ENCODE data around the gene CARHSP1. TPM values are rescaled to one million over a fixed set of nuclear protein-coding genes. Genes with fewer than 3 reads are reported as not detected.
"Not testable (repeated sequence)": the region's sequence is repeated elsewhere in the genome, so short reads cannot be mapped to it uniquely, and the experiment has no call there.

The CARHSP1 gene
- total and polyA plus RNA-seq, 7 donors = 32.1 to 154 (median 79.5) TPM

GRCh38 chr16:8872967-8873865, 4.4 kb upstream of the CARHSP1 start:
- Histone ChIP-seq H3K27me3 (no peaks in the 10 kb centered on the region), H3K36me3 (no peaks in the 10 kb centered on the region), H3K4me1 (peaks cover 0 to 12% (median 4%) of the 10 kb centered on the region in 4 donors), H3K27ac (no peak overlapping the region), H3K9me3 (no peaks in the 10 kb centered on the region), H3K4me3 (no peak overlapping the region)
- no peak for TF ChIP-seq POLR2A (IDR thresholded peaks at IDR 0.05)
- no peak for TF ChIP-seq EP300 (IDR thresholded peaks at IDR 0.05)
- TF ChIP-seq CTCF (IDR thresholded peaks at IDR 0.05) = no peak
- TF ChIP-seq POLR2AphosphoS5 (IDR thresholded peaks at IDR 0.05) = no peak
- 81 to 89% methylated on average over 22 of the region's 22 CpGs for WGBS, 2 donors
- DNase-seq = no peak
- intact Hi-C loops (cut with DNase I) = no loop called here

GRCh38 chr16:8872071-8872470, 3.3 kb upstream of the CARHSP1 start:
- TF ChIP-seq EP300 (IDR thresholded peaks at IDR 0.05) = no peak
- TF ChIP-seq POLR2A (IDR thresholded peaks at IDR 0.05) = no peak
- TF ChIP-seq POLR2AphosphoS5 (IDR thresholded peaks at IDR 0.05) = no peak
- TF ChIP-seq CTCF (IDR thresholded peaks at IDR 0.05) = no peak
- 53 to 86% methylated on average over 5 of the region's 5 CpGs for WGBS, 2 donors
- Histone ChIP-seq H3K4me3 (no peak overlapping the region), H3K27me3 (peaks cover 0 to 4% (median 0%) of the 10 kb centered on the region in 3 donors), H3K4me1 (peaks cover 0 to 24% (median 14%) of the 10 kb centered on the region in 4 donors), H3K27ac (no peak overlapping the region), H3K9me3 (no peaks in the 10 kb centered on the region), H3K36me3 (no peaks in the 10 kb centered on the region)
- intact Hi-C loops (cut with DNase I) = no loop called here
- no peak for DNase-seq

- not testable (repeated sequence) for H3K4me3 ChIP-seq, H3K9me3 ChIP-seq, DNase-seq, H3K36me3 ChIP-seq
- Histone ChIP-seq H3K27ac (peak overlapping the region in 1 of 4 donors; percentile 89), H3K4me1 (peaks cover 0 to 42% (median 33%) of the 10 kb centered on the region in 4 donors), H3K27me3 (peaks cover 0 to 15% (median 0%) of the 10 kb centered on the region in 3 donors)
- 93 to 95% methylated on average over 10 of the region's 10 CpGs for WGBS, 2 donors
- intact Hi-C loops (cut with DNase I) = loop anchor here (5.0 kb wide), 2 partner anchors 73 to 198 kb away; partner anchors contain the start of genes ABAT, PMM2 and TMEM186
Observed at GRCh38 chr16:8869988-8870241, 1.1 kb upstream of the CARHSP1 start.

GRCh38 chr16:8869212-8869987, 594 bp upstream of the CARHSP1 start:
- intact Hi-C loops (cut with DNase I) = loop anchor here (5.0 kb wide), 2 partner anchors 72 to 197 kb away; partner anchors contain the start of genes ABAT, PMM2 and TMEM186
- Histone ChIP-seq H3K9me3 (no peaks in the 10 kb centered on the region), H3K4me1 (peaks cover 0 to 47% (median 38%) of the 10 kb centered on the region in 4 donors), H3K4me3 (peak overlapping the region; percentile 52 to 82 (median 66)), H3K27me3 (peaks cover 0 to 15% (median 0%) of the 10 kb centered on the region in 3 donors), H3K27ac (peak overlapping the region; percentile 74 to 89 (median 84)), H3K36me3 (no peaks in the 10 kb centered on the region)
- no peak for TF ChIP-seq EP300 (IDR thresholded peaks at IDR 0.05)
- TF ChIP-seq POLR2A (IDR thresholded peaks at IDR 0.05) = no peak
- peak in 1 of 4 experiments; percentile 13 for TF ChIP-seq CTCF (IDR thresholded peaks at IDR 0.05)
- no peak for TF ChIP-seq POLR2AphosphoS5 (IDR thresholded peaks at IDR 0.05)
- 29 to 37% methylated on average over 37 of the region's 37 CpGs for WGBS, 2 donors
- DNase-seq = no peak

GRCh38 chr16:8867932-8868415, 832 bp downstream of the CARHSP1 start:
- H3K4me1 ChIP-seq = peaks cover 0 to 57% (median 49%) of the 10 kb centered on the region in 4 donors
- H3K27me3 ChIP-seq = peaks cover 0 to 15% (median 0%) of the 10 kb centered on the region in 3 donors
- H3K27ac ChIP-seq = peak overlapping the region; percentile 74 to 89 (median 84)
- no peak for TF ChIP-seq EP300 (IDR thresholded peaks at IDR 0.05)
- TF ChIP-seq POLR2A (IDR thresholded peaks at IDR 0.05) = no peak
- no peak for TF ChIP-seq CTCF (IDR thresholded peaks at IDR 0.05)
- no peak for TF ChIP-seq POLR2AphosphoS5 (IDR thresholded peaks at IDR 0.05)
- H3K4me3 ChIP-seq = peak overlapping the region; percentile 52 to 82 (median 66)
- WGBS, 2 donors = 0% methylated on average over 16 of the region's 16 CpGs
- no peak for DNase-seq
- H3K9me3 ChIP-seq = no peaks in the 10 kb centered on the region
- no peaks in the 10 kb centered on the region for H3K36me3 ChIP-seq
- intact Hi-C loops (cut with DNase I) = loop anchor here (5.0 kb wide), 2 partner anchors 71 to 196 kb away; partner anchors contain the start of genes ABAT, PMM2 and TMEM186
